H9 (cell line): ENCODE data around the gene SGCD. TPM values are rescaled to one million over a fixed set of nuclear protein-coding genes. Genes with fewer than 3 reads are reported as not detected.

Experiments used
- DNase-seq: peaks from one replicate; pipeline ENCODE4 v3.0.0-alpha.2; 2017
- H2AFZ ChIP-seq: one replicate; pipeline ENCODE4 v1.6.1; 2013; ENCODE audit warnings: mild to moderate bottlenecking, low read length, control low read depth, moderate library complexity
- H2AK5ac ChIP-seq: 2 replicates; pipeline ENCODE4 v1.6.1; 2013; ENCODE audit warnings: low read length, control low read depth, mixed read lengths; ENCODE audit not compliant: insufficient read length
- H2BK120ac ChIP-seq: one replicate; pipeline ENCODE4 v1.6.1; 2013; ENCODE audit warnings: low read depth, mild to moderate bottlenecking, low read length, control low read depth, inconsistent platforms; ENCODE audit not compliant: poor library complexity, severe bottlenecking
- H2BK12ac ChIP-seq: 2 replicates; pipeline ENCODE4 v1.6.1; 2013; ENCODE audit warnings: low read length, control low read depth, mixed read lengths, low read depth; ENCODE audit not compliant: insufficient read length
- H2BK15ac ChIP-seq: 2 replicates; pipeline ENCODE4 v1.6.1; 2013; ENCODE audit warnings: low read depth, low read length, control low read depth
- H2BK20ac ChIP-seq: one replicate; pipeline ENCODE4 v1.6.1; 2013; ENCODE audit warnings: low read depth, mild to moderate bottlenecking, low read length, control low read depth, inconsistent platforms; ENCODE audit not compliant: poor library complexity, severe bottlenecking
- H2BK5ac ChIP-seq: 2 replicates; pipeline ENCODE4 v1.6.1; 2013; ENCODE audit warnings: low read length, control low read depth, mixed read lengths; ENCODE audit not compliant: insufficient read length
- H3K14ac ChIP-seq: 2 replicates; pipeline ENCODE4 v1.6.1; 2013; ENCODE audit warnings: low read length, control low read depth; ENCODE audit not compliant: insufficient read depth
- H3K18ac ChIP-seq: 2 replicates; pipeline ENCODE4 v1.6.1; 2013; ENCODE audit warnings: low read depth, mild to moderate bottlenecking, mixed read lengths, low read length, control low read depth; ENCODE audit not compliant: insufficient read length
- H3K23ac ChIP-seq: 2 replicates; pipeline ENCODE4 v1.6.1; 2013; ENCODE audit warnings: low read length, control low read depth, mixed read lengths, low read depth; ENCODE audit not compliant: insufficient read length
- H3K23me2 ChIP-seq: 2 replicates; pipeline ENCODE4 v1.6.1; 2013; ENCODE audit warnings: low read depth, mild to moderate bottlenecking, mixed read lengths, low read length, control low read depth; ENCODE audit not compliant: insufficient read length, poor library complexity, severe bottlenecking
- H3K27ac ChIP-seq: 2 replicates; pipeline ENCODE4 v1.5.1; 2013; ENCODE audit warnings: low read length, control low read depth, mixed read lengths, low read depth; ENCODE audit not compliant: insufficient read length
- H3K27me3 ChIP-seq: 2 replicates; pipeline ENCODE4 v1.6.1; 2013; ENCODE audit warnings: low read length, control low read depth, inconsistent platforms; ENCODE audit not compliant: insufficient read depth
- H3K4ac ChIP-seq: 2 replicates; pipeline ENCODE4 v1.6.1; 2013; ENCODE audit warnings: low read depth, mild to moderate bottlenecking, control low read depth, inconsistent platforms, low read length, moderate library complexity
- H3K4me1 ChIP-seq: 2 replicates; pipeline ENCODE4 v1.6.1; 2013; ENCODE audit warnings: low read length, control low read depth, inconsistent platforms; ENCODE audit not compliant: insufficient read depth
- H3K4me2 ChIP-seq: 2 replicates; pipeline ENCODE4 v1.6.1; 2013; ENCODE audit warnings: low read length, control low read depth, mixed read lengths; ENCODE audit not compliant: insufficient read length, insufficient read depth
- H3K56ac ChIP-seq: 2 replicates; pipeline ENCODE4 v1.6.1; 2013; ENCODE audit warnings: low read depth, mild to moderate bottlenecking, mixed read lengths, low read length, control low read depth; ENCODE audit not compliant: insufficient read length
- H3K79me1 ChIP-seq: 2 replicates; pipeline ENCODE4 v1.6.1; 2013; ENCODE audit warnings: low read depth, mild to moderate bottlenecking, moderate library complexity, low read length, control low read depth, inconsistent platforms; ENCODE audit not compliant: insufficient read depth, poor library complexity, severe bottlenecking
- H3K79me2 ChIP-seq: 2 replicates; pipeline ENCODE4 v1.6.1; 2013; ENCODE audit warnings: low read length, control low read depth, inconsistent platforms; ENCODE audit not compliant: insufficient read depth
- H3K9ac ChIP-seq: 2 replicates; pipeline ENCODE4 v1.6.1; 2013; ENCODE audit warnings: low read length, control low read depth, mixed read lengths; ENCODE audit not compliant: insufficient read length; ENCODE audit errors: extremely low read depth
- H3K9me3 ChIP-seq: one replicate; pipeline ENCODE4 v1.6.1; 2013; ENCODE audit warnings: low read depth, low read length, inconsistent platforms; ENCODE audit not compliant: control insufficient read depth
- H3T11ph ChIP-seq: one replicate; pipeline ENCODE4 v1.6.1; 2013; ENCODE audit warnings: mild to moderate bottlenecking, low read length, control low read depth, inconsistent platforms
- H4K20me1 ChIP-seq: one replicate; pipeline ENCODE4 v1.6.1; 2013; ENCODE audit not compliant: control insufficient read depth, insufficient read length, insufficient read depth
- H4K5ac ChIP-seq: 2 replicates; pipeline ENCODE4 v1.6.1; 2013; ENCODE audit warnings: low read depth, mild to moderate bottlenecking, mixed read lengths, low read length, control low read depth; ENCODE audit not compliant: insufficient read length
- H4K8ac ChIP-seq: replicated peaks from 2 replicates; pipeline ENCODE4 v1.6.1; 2013; ENCODE audit warnings: low read length, control low read depth, mixed read lengths, low read depth; ENCODE audit not compliant: insufficient read length
- H4K91ac ChIP-seq: 2 replicates; pipeline ENCODE4 v1.6.1; 2013; ENCODE audit warnings: low read depth, mild to moderate bottlenecking, moderate library complexity, mixed read lengths, low read length, control low read depth; ENCODE audit not compliant: insufficient read length
- H3K27ac Mint-ChIP-seq, 3 experiments: 2 replicates in 2 of 3; 3 replicates in 1 of 3; pipeline ENCODE4 v1.8.0; 2020 to 2021; ENCODE audit warnings: mixed read lengths in 3 of 3, mild to moderate bottlenecking in 1 of 3, moderate library complexity in 1 of 3
- H3K27me3 Mint-ChIP-seq: 2 replicates; pipeline ENCODE4 v1.8.0; 2021; ENCODE audit warnings: low read depth, mild to moderate bottlenecking, moderate library complexity, mixed read lengths
- H3K36me3 Mint-ChIP-seq, 3 experiments: 2 replicates in 2 of 3; 3 replicates in 1 of 3; pipeline ENCODE4 v1.8.0; 2020 to 2021; ENCODE audit warnings: low read depth in 3 of 3, mixed read lengths in 3 of 3; ENCODE audit not compliant: insufficient read depth in 1 of 3
- H3K4me1 Mint-ChIP-seq, 2 experiments: 2 replicates each; pipeline ENCODE4 v1.8.0; 2020; ENCODE audit warnings: mixed read lengths in 2 of 2
- H3K4me3 Mint-ChIP-seq, 2 experiments: 2 replicates in 1 of 2; 3 replicates in 1 of 2; pipeline ENCODE4 v1.8.0; 2020 to 2021; ENCODE audit warnings: mild to moderate bottlenecking in 2 of 2, mixed read lengths in 2 of 2, moderate library complexity in 1 of 2
- H3K9me3 Mint-ChIP-seq, 2 experiments: 2 replicates in 1 of 2; 3 replicates in 1 of 2; pipeline ENCODE4 v1.8.0; 2020; ENCODE audit warnings: mild to moderate bottlenecking in 2 of 2, mixed read lengths in 2 of 2, moderate library complexity in 1 of 2
- CTCF ChIP-seq: fragments of 200-600 bp; sonication (generic); conservative IDR thresholded peaks from 3 replicates; pipeline ENCODE4 v1.8.0; 2021; ENCODE audit warnings: antibody characterized with exemption, mild to moderate bottlenecking
- WGBS: extraction: QIAGEN DNeasy Blood & Tissue Kit; methylation state at CpG from one replicate; pipeline ENCODE4 v1.1.7; 2013; ENCODE audit warnings: missing lambda C conversion rate, low lambda C conversion rate, mixed read lengths; ENCODE audit not compliant: insufficient read length; ENCODE audit errors: extremely low coverage; 5-methylcytosine and 5-hydroxymethylcytosine counted together
- total RNA-seq: library from RNA; stranded (reverse); gene quantifications from 2 replicates; pipeline ENCODE4 v1.2.1, GENCODE V29; 2021

The SGCD gene
- total RNA-seq, 1 experiment from 2014 or later: 0.11 TPM

DNA sequence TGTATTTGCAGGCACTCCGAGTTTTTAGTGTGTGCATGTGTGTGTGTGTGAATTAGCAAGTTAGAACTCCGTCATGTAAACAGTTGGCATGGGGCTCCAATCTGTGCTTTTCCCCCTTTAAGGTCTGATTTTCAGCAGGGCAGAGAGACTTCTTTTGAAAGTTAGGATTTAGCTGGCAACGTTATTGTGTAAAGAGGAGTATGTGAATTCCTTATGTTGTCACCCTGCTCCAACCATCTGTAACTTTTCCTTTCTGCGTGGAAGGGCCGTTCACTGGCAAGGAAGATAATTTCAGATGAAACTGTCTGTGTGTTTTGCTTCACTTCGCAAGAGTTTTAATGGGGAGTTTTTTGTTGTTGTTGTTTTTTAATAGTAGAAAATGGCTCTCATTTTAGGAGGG, 332 bp downstream of the SGCD start:
- no peak overlapping the region for H3K27ac ChIP-seq

More for the DNA sequence above, 332 bp downstream of the SGCD start:
- H3K14ac ChIP-seq: no peak overlapping the region
- H3K9me3 ChIP-seq: no peaks in the 10 kb centered on the region
- H2BK12ac ChIP-seq: no peak overlapping the region
- no peaks in the 10 kb centered on the region for H3K23me2 ChIP-seq
- H3K27me3 Mint-ChIP-seq: no peaks in the 10 kb centered on the region
- no peak for TF ChIP-seq CTCF
- no peaks in the 10 kb centered on the region for H3K79me2 ChIP-seq
- no peak overlapping the region for H2AFZ ChIP-seq
- H4K8ac ChIP-seq: no peak overlapping the region
- no peak overlapping the region for H3K23ac ChIP-seq
- no peak overlapping the region for H4K91ac ChIP-seq
- H3T11ph ChIP-seq: no peak overlapping the region
- no peaks in the 10 kb centered on the region for H3K4me1 ChIP-seq
- H3K4ac ChIP-seq: no peak overlapping the region
- no peak overlapping the region for H2AK5ac ChIP-seq
- peaks cover 0 to 5% of the 10 kb centered on the region in 2 experiments; a peak in 2 of 4 replicates for H3K4me1 Mint-ChIP-seq
- H2BK15ac ChIP-seq: no peak overlapping the region
- no peak overlapping the region for H3K4me2 ChIP-seq
- no peak overlapping the region for H2BK120ac ChIP-seq
- H3K9ac ChIP-seq: no peak overlapping the region
- H2BK5ac ChIP-seq: no peak overlapping the region
- peaks cover 0 to 6% (median 0%) of the 10 kb centered on the region in 3 experiments; a peak in 1 of 7 replicates for H3K36me3 Mint-ChIP-seq
- no peaks in the 10 kb centered on the region for H4K20me1 ChIP-seq
- no peak overlapping the region for H3K4me3 Mint-ChIP-seq
- no CpG with 5 or more reads among the region's 6 CpGs for WGBS
- H3K56ac ChIP-seq: no peak overlapping the region
- H4K5ac ChIP-seq: no peak overlapping the region
- no peaks in the 10 kb centered on the region for H3K27me3 ChIP-seq
- no peaks in the 10 kb centered on the region for H3K79me1 ChIP-seq
- DNase-seq: no peak
- H3K9me3 Mint-ChIP-seq: no peaks in the 10 kb centered on the region; a peak in 1 of 5 replicates
- no peak overlapping the region for H3K18ac ChIP-seq
- H3K27ac Mint-ChIP-seq: no peak overlapping the region
- no peak overlapping the region for H2BK20ac ChIP-seq
